Activated T-helper 9 cell treated with anti-CD3 and anti-CD28 coated beads, Interleukin-2, amount 50 U/mL, for 16 hours (primary cell): ENCODE results near the gene STARD5.
A peak's percentile ranks its signal among the peaks of the same experiment; 100 is the strongest.

Experiments
- DNase-seq: peaks from one replicate; pipeline ENCODE4 v3.0.0-alpha.2; 2020; ENCODE audit warnings: low read depth

The STARD5 gene

DNA sequence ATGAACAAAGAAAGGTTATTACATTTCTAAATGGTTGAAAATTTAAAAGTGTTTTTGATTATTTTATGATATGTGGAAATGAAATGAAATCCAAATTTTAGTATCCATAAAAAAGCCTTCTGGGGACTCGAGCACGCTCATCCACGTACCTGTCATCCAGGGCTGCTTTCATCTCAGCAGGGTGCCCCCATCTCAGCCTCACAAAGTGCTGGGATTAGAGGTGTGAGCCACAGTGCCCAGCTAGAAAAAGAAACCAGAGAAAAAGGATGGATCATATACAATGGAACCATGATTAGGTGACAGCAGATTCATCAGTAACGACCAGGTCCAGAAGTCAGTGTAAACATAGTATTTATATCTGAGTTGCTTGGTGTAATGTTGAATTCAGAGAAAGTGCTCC, 49.7 kb downstream of the STARD5 start:
- DNase-seq: no peak

- no peak for DNase-seq
Observed at GRCh38 chr15:81273855-81274254, 50.1 kb downstream of the STARD5 start.

- no peak for DNase-seq
Observed at GRCh38 chr15:81273200-81273599, 50.7 kb downstream of the STARD5 start.

DNA sequence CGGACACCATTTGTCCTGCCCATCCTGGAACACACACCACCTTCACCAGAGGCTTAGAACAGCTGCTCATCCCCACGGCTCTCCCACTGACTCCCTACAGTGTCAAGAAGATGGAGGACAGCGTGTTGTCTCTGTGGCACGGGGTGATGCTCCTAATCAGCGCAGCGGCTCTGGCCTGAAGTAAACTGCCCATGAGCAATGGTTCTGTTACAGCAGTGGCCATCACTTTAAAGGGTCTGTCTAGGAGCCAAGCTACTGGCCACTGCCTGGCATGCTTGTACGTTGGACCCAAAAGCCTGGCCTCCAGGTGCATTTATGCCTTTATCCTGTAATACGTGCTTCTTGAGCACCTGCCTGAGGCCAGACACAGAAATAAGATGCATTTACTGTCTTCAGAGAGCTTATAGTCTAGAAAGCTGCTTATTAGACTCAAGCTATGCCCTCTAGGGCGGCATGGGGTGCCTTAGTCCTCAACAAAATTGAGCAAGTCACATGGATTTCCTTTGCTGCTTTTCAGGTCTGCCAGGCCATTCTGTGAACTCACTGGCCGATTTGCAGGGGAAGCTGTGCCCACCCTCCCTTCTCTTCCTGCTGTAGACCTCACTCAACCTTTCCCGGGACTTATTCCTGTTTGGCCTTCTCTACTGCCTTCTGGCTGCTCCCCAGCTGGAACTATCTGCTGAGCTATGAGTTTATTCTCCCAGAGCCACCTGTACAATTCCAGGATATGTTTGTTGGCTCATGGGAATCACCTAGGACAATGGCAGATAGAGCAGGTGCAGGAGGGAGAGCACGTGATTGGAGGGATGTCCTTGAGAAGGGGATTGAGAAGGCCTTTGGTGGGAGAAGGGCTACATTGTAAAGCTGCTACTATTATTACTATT, 51.9 kb downstream of the STARD5 start:
- DNase-seq: no peak

DNA sequence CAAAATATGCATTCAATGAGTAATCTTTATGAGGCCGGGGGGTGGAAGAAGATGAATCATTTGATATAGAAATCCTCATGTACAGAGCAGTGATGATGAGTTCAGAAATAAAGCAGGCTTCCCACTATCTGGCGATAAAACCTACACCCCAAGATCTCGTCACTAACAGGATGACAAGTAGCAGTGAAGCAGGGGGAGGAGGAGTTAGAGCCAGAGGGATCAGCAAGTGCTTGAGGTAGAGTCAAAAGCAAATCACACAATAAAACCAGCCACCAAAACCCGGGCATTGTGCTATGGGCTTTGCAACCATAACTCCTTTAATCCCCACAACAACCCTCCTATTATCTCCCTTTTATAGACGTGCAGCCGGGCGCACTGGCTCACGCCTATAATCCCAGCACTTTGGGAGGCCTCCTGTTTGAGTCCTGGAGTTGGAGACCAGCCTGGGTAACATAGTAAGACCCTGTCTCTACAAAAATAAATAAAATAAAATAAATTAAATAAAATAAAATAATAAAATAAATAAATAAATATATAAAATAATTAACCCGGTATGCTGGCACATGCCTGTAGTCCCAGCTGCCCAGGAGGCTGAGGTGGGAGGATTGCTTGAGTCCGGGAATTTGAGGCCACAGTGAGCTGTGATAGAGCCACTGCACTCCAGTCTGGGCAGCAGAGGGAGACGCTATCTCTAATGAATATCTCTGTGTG, 53.0 kb downstream of the STARD5 start:
- no peak for DNase-seq

GRCh38 chr15:81270188-81270587, 53.8 kb downstream of the STARD5 start:
- no peak for DNase-seq

DNA sequence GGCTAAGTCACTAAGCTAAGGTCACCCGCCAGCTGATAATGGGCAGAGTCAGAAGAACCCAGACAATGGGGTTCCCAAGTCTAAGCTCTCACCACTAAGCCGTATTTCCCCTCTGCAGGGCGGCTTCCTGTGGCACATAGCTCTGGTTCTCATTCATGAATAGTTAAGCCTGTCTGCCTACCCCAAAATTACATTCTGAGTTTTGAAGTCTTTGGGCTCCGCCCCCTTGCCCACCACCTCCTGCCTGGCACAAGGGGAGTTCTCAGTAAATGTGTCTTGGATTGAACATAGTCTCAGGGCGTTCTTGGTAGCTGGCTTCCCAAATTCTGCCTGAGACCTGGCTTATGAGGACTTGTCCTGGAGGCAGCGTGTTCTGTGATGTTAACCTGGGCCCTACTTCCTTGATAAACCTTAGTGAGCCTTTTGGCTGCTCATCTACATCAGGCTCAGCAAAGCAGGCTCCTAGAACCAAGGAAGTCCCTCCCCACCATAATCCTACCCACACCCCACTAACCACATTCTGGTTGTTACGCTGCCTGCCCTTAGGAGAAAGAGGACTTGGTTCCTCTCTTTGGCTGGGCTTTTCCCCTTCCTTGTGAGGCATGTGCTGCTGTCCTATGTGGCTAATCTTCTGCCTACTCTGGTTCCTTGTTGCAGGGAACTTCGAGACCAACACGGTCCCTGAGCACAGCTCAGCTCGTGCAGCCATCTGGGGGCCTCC, 54.9 kb downstream of the STARD5 start:
- DNase-seq: no peak

DNA sequence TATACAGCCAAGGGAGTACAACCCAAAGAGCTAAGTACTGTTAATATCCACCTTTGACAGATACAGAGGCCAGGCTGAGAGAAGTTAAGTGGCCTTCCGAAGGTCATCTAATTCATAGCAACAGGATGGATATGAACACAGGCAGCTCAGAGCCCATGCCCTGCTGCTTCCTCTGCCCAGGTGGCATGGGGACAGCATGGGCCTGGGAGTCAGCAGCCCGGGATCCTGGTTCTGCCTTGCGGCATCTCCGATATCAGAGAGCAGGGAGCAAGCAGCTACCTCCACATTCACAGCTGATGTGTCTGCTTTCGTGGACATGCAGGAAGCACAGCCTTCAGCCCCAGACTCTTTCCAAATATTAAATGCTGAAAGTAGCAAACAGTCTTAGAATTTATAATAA, 55.6 kb downstream of the STARD5 start:
- no peak for DNase-seq

DNA sequence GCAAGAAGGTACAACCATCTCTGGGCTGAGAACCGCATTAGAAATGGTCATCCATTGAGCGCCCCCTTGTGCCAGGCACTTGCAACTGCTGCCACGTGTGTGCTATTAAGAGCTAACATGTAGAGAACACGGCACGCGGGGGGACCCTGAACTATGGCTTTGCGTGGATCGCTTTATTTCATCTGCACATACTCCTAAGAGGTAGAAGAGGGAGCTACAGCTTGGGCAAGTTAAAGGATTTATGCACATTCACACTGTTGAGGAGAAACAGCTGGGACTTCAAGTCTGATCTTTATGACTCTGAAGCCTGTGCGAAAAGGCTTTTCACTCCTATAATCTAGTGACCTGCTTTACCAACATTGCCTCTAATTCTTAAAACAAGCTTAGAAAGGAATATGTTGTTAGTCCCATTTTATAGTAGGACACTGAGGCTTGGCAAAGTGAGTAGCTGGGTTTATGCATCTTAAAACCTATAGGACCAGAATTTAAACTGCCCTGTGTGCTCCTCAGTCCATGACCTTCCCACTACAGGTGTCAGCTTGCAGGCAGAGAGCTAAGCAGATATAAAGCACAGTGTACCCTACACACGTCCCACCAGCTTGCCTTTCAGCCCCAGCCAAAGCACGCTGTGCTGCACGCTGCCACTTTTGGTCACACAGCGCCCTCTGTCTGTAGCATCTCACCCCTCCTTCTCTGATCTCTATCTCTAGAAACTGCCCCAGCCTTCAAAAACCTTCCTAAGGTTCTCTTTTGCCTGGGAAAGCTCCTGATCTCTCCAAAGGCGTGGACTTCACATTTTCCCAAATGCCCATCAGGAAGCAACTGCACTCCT, 57.8 kb downstream of the STARD5 start:
- peak; percentile 71 for DNase-seq

GRCh38 chr15:81265256-81265943, 58.5 kb downstream of the STARD5 start:
- no peak for DNase-seq

- no peak for DNase-seq
Observed at GRCh38 chr15:81264072-81264857, 59.7 kb downstream of the STARD5 start.

DNA sequence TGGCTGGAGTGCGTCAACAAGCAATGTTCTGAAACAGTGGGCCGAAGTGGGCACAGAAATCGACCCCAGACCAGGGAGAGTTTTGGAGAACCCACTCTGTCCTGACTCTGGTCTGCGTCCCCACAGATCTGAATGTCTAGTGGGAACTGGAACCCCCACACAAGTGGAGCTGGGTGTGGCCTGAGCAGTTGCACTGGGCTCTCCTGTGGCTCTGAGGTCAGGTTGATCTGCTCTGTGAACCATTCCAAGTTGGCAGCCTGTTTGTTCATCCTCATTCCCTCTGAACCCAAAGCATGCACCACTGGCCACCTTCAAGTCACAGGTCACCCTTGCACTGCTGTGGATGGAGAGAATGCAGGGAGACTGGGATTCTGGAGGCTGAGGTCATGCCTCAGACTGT, 60.5 kb downstream of the STARD5 start:
- DNase-seq: no peak

- DNase-seq: no peak
Observed at GRCh38 chr15:81261172-81261811, 62.6 kb downstream of the STARD5 start.

DNA sequence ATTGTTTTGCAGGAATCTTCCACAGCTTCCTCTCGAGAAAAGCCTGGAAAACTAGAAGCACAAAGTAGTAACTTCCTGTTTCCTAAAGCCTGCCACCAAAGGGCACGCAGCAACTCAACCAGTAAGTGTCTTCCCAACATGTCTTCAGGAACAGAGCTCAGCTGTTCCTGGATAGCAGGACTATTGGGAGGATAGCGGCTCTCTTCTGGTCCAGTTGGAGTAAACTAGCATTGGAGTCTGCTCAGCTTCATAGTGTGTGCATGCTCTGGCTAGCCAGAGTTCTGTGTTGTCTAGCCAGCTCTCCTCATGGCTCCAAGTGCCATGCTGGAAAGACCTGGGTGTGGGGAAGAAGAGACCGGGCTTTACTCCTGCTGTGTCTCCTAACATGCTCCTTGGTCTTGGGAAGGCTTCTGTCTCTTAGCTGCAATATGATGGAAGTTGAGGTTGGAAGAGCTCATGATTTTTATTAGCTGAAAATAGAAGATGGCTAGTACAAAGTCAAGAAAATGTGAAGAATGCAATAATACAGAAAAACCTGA, 64.1 kb downstream of the STARD5 start:
- no peak for DNase-seq
